GOT3 (cell line): Measurements from ENCODE around the gene BBX.
"Not testable (repeated sequence)": the region's sequence is repeated elsewhere in the genome, so short reads cannot be mapped to it uniquely, and the experiment has no call there.

Source experiments
- DNase-seq: peaks from one replicate; lab custom pipeline; 2025; ENCODE audit warnings: mixed read lengths; lab: John Stamatoyannopoulos, UW

The BBX gene

GRCh38 chr3:107542665-107543064 is 19.9 kb downstream of the BBX start:
- DNase-seq = no peak

DNA sequence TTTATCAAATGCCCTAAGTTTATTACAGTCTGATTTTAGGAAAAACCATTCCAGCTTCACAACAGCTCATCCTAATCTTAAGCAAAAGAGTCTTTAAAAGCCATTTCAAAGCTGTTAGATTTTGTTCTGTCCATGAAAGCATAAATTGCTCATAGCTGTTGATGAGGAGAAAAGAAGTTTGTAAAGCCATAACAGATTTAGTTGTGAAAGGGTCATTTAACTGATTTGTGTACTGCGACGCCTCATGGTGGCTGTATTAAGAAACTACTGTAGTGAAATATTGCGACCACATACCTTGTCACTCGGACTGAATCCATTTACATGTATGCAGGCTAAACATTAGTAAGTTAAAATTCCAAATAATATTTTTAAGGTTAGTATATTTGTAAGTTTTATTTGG is 20.9 kb downstream of the BBX start:
- DNase-seq = no peak

GRCh38 chr3:107545680-107546120 is 22.9 kb downstream of the BBX start:
- DNase-seq = no peak

- DNase-seq = no peak
Measured at GRCh38 chr3:107548601-107549000, 25.8 kb downstream of the BBX start.

GRCh38 chr3:107555359-107555758 is 32.6 kb downstream of the BBX start:
- DNase-seq = no peak

GRCh38 chr3:107557743-107558142 is 35.0 kb downstream of the BBX start:
- DNase-seq = no peak

GRCh38 chr3:107560166-107560565 is 37.4 kb downstream of the BBX start:
- DNase-seq = no peak

- no peak for DNase-seq
Measured at GRCh38 chr3:107561980-107562379, 39.2 kb downstream of the BBX start.

DNA sequence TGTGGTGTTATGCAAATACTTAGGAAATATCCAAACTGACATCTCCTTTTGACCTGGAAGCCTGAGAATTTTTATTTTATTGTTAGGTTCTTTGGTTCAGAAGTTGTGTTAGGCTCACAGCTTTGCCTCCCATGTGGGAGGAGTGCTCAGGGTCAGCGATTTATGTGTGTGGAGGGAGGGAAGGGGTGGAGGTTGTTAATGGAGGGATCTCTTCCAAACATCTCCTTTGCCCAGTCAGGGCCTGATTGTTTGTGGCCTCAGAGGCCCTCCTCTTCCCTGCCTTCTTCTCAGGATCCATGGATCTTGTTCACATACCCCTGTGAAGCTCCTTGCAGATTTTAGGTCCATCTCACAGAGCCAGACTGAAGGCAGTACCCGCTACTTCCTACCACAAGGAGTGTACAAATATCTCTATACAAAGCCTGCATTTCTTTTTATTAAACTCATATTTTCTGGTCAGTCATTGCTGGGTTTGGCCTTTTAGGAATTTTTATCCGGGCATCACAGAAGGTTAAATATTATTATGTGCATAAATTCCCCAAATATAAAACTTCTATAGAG is 40.3 kb downstream of the BBX start:
- no peak for DNase-seq

DNA sequence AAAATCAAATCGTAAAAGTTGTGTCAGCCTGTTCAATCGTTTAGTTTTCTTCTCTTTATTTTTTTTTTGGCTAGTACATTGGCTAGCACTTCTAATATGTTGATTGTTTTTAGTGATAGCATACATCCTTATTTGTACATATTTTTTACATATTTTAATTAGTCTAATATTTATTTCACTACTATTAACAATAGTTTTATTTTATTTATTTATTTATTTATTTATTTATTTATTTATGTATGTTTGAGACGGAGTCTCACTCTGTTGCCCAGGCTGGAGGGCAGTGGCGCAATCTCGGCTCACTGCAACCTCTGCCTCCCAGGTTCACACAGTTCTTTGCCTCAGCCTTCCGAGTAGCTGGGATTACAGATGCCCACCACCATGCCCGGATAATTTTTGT is 42.5 kb downstream of the BBX start:
- DNase-seq = not testable (repeated sequence)

DNA sequence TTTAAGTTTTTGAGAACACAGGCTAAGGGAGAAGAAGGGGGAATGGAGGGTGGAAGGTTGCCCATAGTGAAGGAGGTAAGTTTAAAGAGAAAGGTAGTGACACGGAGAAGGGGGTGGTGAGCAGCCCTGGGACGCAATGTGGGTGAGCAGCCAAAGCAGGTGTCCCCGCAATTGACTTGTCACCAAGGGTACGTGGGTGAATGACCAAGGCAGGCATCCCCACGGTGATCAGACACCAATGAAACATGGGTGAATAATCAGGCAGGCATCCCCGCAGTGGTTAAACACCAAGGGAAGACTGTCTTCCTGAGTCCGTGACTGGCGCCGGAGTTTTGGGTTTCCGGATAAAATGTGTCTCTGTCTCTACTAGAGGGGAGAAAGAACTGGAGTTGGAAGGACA is 48.3 kb downstream of the BBX start:
- not testable (repeated sequence) for DNase-seq

DNA sequence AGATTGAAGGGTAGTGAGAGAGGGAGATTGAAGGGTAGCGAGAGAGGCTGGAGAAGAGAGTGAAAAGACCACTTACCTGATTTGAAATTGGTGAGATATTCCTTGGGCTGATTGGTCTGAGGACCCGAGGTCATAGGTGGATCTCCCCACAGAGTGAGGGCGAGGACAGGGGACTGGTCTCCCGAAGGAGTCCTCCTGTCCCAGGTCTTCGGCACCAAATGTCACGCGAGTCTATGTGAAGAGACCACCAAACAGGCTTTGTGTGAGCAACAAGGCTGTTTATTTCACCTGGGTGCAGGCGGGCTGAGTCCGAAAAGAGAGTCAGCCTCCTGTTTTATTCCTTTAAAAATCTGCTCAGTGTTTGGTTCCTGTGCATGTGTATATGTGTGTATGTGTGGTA is 48.7 kb downstream of the BBX start:
- DNase-seq = not testable (repeated sequence)

DNA sequence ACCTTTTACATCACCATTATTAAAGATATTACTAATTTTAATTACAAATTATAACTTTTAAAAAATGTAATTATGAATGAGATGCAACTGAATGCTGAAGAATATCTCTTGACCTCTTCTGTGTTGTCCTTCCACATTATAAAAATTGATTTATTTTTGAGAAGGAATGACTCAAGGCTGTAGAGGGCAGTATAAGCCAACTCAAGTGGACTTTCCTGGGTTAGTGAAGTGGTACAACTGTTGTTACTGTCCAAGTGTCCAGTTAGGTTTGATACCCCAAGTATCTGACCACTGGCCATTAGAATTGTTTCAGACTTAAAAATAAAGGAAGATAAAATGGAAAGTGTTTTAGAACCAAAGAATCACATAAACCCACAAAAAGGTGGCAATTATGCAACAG is 51.9 kb downstream of the BBX start:
- DNase-seq = no peak

GRCh38 chr3:107578091-107578490 is 55.3 kb downstream of the BBX start:
- no peak for DNase-seq

- DNase-seq = no peak
Measured at GRCh38 chr3:107578523-107578922, 55.8 kb downstream of the BBX start.

DNA sequence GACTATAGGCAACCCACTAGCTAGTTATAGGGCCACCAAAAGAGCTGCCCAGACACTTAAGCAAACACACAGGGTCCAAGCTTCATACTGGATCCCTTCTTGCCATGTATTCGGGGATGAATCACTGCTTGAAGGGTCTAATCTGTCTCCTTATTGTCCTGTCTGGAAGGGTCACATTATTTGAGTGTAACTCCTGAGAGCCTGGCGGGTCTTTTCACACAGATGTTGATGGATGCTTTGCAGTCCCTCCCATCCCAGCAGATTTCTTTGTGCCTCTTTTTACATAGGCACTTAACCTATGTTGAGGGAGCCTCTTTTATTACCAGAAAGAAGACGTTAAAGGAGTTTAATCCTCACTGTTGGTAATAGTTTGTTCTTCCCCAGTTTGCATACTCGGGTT is 56.6 kb downstream of the BBX start:
- no peak for DNase-seq

- DNase-seq = no peak
Measured at GRCh38 chr3:107581230-107581629, 58.5 kb downstream of the BBX start.

DNA sequence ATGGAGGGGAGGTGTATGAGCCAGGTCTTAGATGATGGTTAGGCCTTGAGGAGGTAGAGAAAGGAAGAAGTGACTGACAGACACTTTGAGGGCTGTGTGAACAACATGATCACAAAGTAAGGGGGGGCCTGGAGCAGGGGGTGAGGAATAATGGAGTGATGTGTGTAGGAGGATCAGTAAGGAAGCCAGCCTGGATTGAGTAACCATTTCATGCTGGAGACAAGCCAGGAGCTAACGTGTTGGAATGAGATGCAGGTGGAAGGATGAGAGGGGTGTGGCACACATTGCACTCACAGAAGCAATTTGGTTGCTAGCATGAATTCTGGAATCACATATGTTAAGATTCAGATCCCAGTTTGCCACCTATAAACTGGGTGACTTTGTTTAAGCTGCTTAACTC is 65.5 kb downstream of the BBX start:
- no peak for DNase-seq

DNA sequence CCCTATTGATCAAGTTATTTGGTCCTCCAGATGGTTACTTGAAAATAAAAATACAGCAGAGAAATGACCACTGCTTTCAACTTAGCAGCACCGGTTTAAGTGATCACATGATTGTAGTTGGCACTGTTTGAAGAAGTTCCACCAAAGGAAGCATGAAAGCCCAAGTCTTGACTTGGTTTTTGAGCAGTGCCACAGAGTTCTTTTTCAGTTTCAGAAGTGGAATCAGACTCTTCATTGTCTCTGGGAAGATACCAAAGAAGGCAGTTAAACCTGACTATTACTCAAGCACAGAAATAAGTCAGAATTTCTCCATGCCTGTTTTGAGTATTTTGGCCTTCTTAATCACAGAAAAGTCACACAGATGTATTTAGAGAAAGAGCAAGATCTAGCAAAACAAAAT is 66.7 kb downstream of the BBX start:
- DNase-seq = no peak

- DNase-seq = no peak
Measured at GRCh38 chr3:107590786-107591185, 68.0 kb downstream of the BBX start.

DNA sequence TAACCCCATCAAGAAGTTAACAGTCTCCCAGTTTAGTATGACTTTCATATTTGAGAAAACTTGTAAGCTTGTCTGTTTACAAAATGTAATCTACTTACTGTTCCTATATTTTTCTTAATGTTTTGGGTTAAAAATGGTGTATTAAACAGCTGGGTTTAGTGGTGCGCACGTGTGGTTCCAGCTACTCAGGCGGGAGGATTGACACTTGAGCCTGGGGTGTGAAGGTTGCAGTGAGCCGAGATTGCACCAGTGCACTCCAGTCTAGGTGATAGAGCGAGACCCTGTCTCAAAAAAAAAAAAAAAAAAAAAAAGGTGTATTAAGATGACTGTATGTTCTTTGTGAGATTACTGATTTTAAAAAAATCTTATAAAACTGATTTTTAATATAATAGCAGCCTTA is 69.3 kb downstream of the BBX start:
- no peak for DNase-seq

DNA sequence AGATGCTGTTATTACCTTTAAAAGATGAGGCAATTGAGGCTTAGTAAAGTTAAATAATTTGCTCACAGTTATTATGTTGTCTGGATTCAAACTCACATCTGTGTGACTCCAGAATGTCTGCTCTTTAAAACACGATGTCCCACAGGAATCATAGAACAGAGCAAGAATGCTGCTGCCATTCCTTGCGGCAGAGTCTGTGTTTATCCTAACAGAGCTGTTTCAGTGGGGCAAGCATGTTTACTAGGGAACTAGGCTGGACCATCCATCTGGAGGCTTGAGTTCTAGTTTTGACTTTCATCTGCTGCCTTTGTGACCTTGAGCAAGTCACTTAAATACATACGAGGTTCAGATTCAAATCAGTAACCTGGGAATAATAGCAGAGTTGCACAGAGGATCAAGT is 72.1 kb downstream of the BBX start:
- DNase-seq = no peak

GRCh38 chr3:107596639-107597038 is 73.9 kb downstream of the BBX start:
- no peak for DNase-seq

DNA sequence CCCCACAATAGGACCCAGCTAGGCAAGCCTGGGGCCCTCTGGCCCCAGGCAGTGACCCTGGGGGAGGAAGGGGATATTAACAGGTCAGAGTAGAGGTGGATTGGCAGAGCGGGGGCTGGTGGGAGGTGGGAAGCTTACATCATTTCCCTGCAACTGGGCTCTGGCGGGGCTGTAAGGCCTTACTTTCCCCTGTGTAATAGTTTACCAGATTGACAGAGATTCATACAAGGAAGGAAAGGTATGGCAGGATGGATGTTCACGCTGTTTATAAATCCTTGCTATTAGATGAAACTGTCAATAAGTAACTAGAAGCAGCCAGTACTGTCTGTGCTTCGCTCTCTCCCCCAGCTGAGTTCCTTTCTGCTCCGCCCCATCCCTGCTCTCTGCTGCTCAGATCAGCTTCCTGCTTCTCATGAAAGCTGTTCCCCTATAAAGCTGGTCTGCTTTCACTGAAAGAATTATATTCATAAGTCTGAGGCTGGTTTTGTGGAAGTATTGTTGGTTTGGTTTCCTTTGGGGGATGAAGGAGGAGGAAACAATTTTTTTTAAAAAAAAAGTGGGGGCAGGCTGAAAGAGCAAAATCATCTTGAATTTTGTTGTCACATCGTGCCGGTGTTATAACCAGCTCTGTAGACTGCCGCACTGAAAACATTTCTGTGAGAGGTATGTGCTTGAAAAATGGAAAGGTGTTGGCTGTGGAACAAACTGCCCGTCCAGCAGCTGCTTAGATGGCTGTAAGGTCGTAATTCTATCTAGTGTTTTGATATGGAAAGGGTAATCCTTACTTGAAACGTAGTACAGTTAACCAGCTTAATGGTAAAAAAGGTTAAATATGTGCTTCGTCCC is 76.4 kb downstream of the BBX start:
- no peak for DNase-seq
